Jurkat, Clone E6-1 (cell line): ENCODE results near the gene PRR15. TPM values are rescaled to one million over a fixed set of nuclear protein-coding genes. Genes with fewer than 3 reads are reported as not detected.
A peak's percentile ranks its signal among the peaks of the same experiment; 100 is the strongest.
"Not testable (repeated sequence)": the region's sequence is repeated elsewhere in the genome, so short reads cannot be mapped to it uniquely, and the experiment has no call there.

ENCODE experiments used
- DNase-seq: peaks from one replicate; pipeline ENCODE4 v3.0.0-alpha.2; 2011; ENCODE audit warnings: low read depth, low spot score
- H3K4me3 ChIP-seq: 2 replicates; pipeline ENCODE4 v1.5.1; 2011; ENCODE audit warnings: mild to moderate bottlenecking, low read length, control low read depth, moderate library complexity
- polyA plus RNA-seq: library from polyadenylated mRNA; unstranded; fragments of >200 nt; gene quantifications from one replicate; pipeline ENCODE4 v1.2.1, GENCODE V29; 2012; ENCODE audit warnings: missing spikeins; ENCODE audit not compliant: insufficient read length, insufficient read depth

Gene PRR15
- 1.3 TPM for polyA plus RNA-seq

GRCh38 chr7:29563590-29564495 lies at the start of gene PRR15:
TSS of gene PRR15 (plus strand) at chr7:29563835. CDS start at chr7:29566330, 2,495 bp downstream.
- no peak for DNase-seq
- H3K4me3 ChIP-seq: peak within 1 kb of the TSS; percentile 49

GRCh38 chr7:29516491-29516890 lies 47.1 kb upstream of the PRR15 start:
- no peak overlapping the region for H3K4me3 ChIP-seq
- DNase-seq: no peak

GRCh38 chr7:29518616-29519015 lies 45.0 kb upstream of the PRR15 start:
- H3K4me3 ChIP-seq: no peak overlapping the region
- DNase-seq: no peak

GRCh38 chr7:29523728-29524127 lies 39.9 kb upstream of the PRR15 start:
- DNase-seq: no peak
- no peak overlapping the region for H3K4me3 ChIP-seq

- DNase-seq: no peak
- no peak overlapping the region for H3K4me3 ChIP-seq
Measured at GRCh38 chr7:29527505-29528108, 36.0 kb upstream of the PRR15 start.

GRCh38 chr7:29528526-29528925 lies 35.1 kb upstream of the PRR15 start:
- H3K4me3 ChIP-seq, DNase-seq: not testable (repeated sequence)

- no peak overlapping the region for H3K4me3 ChIP-seq
- DNase-seq: no peak
Measured at GRCh38 chr7:29538389-29538788, 25.2 kb upstream of the PRR15 start.

- no peak overlapping the region for H3K4me3 ChIP-seq
- DNase-seq: no peak
Measured at GRCh38 chr7:29539471-29539870, 24.2 kb upstream of the PRR15 start.

- DNase-seq: no peak
- H3K4me3 ChIP-seq: no peak overlapping the region
Measured at GRCh38 chr7:29547421-29547820, 16.2 kb upstream of the PRR15 start.

GRCh38 chr7:29548823-29549222 lies 14.8 kb upstream of the PRR15 start:
- H3K4me3 ChIP-seq: no peak overlapping the region
- DNase-seq: no peak

- no peak for DNase-seq
Measured at GRCh38 chr7:29552392-29552791, 11.2 kb upstream of the PRR15 start.

GRCh38 chr7:29555061-29555460 lies 8.6 kb upstream of the PRR15 start:
- no peak for DNase-seq
- no peak overlapping the region for H3K4me3 ChIP-seq

More at GRCh38 chr7:29552392-29552791, 11.2 kb upstream of the PRR15 start:
- H3K4me3 ChIP-seq: no peak overlapping the region

GRCh38 chr7:29556405-29557195 lies 7.0 kb upstream of the PRR15 start:
- DNase-seq: no peak

GRCh38 chr7:29557954-29558353 lies 5.7 kb upstream of the PRR15 start:
- no peak overlapping the region for H3K4me3 ChIP-seq
- no peak for DNase-seq

More at GRCh38 chr7:29556405-29557195, 7.0 kb upstream of the PRR15 start:
- no peak overlapping the region for H3K4me3 ChIP-seq

GRCh38 chr7:29561271-29561670 lies 2.4 kb upstream of the PRR15 start:
- H3K4me3 ChIP-seq: no peak overlapping the region
- no peak for DNase-seq

- H3K4me3 ChIP-seq: no peak overlapping the region
- no peak for DNase-seq
Measured at GRCh38 chr7:29562307-29562706, 1.3 kb upstream of the PRR15 start.

- DNase-seq: no peak
- H3K4me3 ChIP-seq: peak overlapping the region; percentile 49
Measured at GRCh38 chr7:29564496-29565223, 1.0 kb downstream of the PRR15 start.

GRCh38 chr7:29565224-29565630 lies 1.6 kb downstream of the PRR15 start:
- peak overlapping the region; percentile 49 for H3K4me3 ChIP-seq
- DNase-seq: no peak

- no peak overlapping the region for H3K4me3 ChIP-seq
- DNase-seq: no peak
Measured at GRCh38 chr7:29565634-29565981, 2.0 kb downstream of the PRR15 start.
